Endodermal cell (in vitro differentiated cells): ENCODE measurements around the gene LSAMP. TPM values are rescaled to one million over a fixed set of nuclear protein-coding genes. Genes with fewer than 3 reads are reported as not detected.

ENCODE experiments used
- DNase-seq: peaks from one replicate; pipeline ENCODE4 v3.0.0-alpha.2; 2017
- H3K27ac ChIP-seq: 2 replicates; pipeline ENCODE4 v1.5.1; 2013; ENCODE audit warnings: mild to moderate bottlenecking, low read depth, low read length, moderate library complexity
- H3K27me3 ChIP-seq: 2 replicates; pipeline ENCODE4 v1.6.1; 2013; ENCODE audit warnings: mild to moderate bottlenecking, low read length, moderate library complexity; ENCODE audit not compliant: insufficient read depth, control insufficient read depth, poor library complexity, severe bottlenecking
- H3K36me3 ChIP-seq: 2 replicates; pipeline ENCODE4 v1.7.0; 2013; ENCODE audit warnings: mild to moderate bottlenecking, low read length, moderate library complexity; ENCODE audit not compliant: control insufficient read depth, insufficient read depth
- H3K4me1 ChIP-seq: one replicate; pipeline ENCODE4 v1.7.0; 2013; ENCODE audit warnings: low read length; ENCODE audit not compliant: control insufficient read depth, insufficient read depth
- H3K4me3 ChIP-seq: 2 replicates; pipeline ENCODE4 v1.5.1; 2013; ENCODE audit warnings: mild to moderate bottlenecking, low read length, moderate library complexity
- H3K9ac ChIP-seq: 2 replicates; pipeline ENCODE4 v1.6.1; 2013; ENCODE audit warnings: mild to moderate bottlenecking, low read length, moderate library complexity; ENCODE audit not compliant: poor library complexity, severe bottlenecking; ENCODE audit errors: extremely low read depth
- H3K9me3 ChIP-seq: 2 replicates; pipeline ENCODE4 v1.6.1; 2013; ENCODE audit warnings: mild to moderate bottlenecking, low read length, moderate library complexity; ENCODE audit not compliant: control insufficient read depth
- H3K27ac Mint-ChIP-seq: 2 replicates; pipeline ENCODE4 v1.8.0; 2020; ENCODE audit warnings: mixed read lengths
- H3K27me3 Mint-ChIP-seq: 2 replicates; pipeline ENCODE4 v1.8.0; 2021; ENCODE audit warnings: mild to moderate bottlenecking, mixed read lengths; ENCODE audit not compliant: insufficient read depth
- H3K36me3 Mint-ChIP-seq: 2 replicates; pipeline ENCODE4 v1.8.0; 2020; ENCODE audit warnings: low read depth, mixed read lengths
- H3K4me1 Mint-ChIP-seq: 2 replicates; pipeline ENCODE4 v1.8.0; 2020; ENCODE audit warnings: mixed read lengths
- H3K4me3 Mint-ChIP-seq: 2 replicates; pipeline ENCODE4 v1.8.0; 2020; ENCODE audit warnings: mild to moderate bottlenecking, moderate library complexity, mixed read lengths
- H3K9me3 Mint-ChIP-seq: 2 replicates; pipeline ENCODE4 v1.8.0; 2020; ENCODE audit warnings: mild to moderate bottlenecking, mixed read lengths
- CTCF ChIP-seq: fragments of 200-600 bp; sonication (generic); conservative IDR thresholded peaks from 2 replicates; pipeline ENCODE4 v1.5.0; 2021; ENCODE audit warnings: antibody characterized with exemption, mild to moderate bottlenecking
- WGBS, 2 experiments: methylation state at CpG; one replicate each; pipeline versions ENCODE4 v1.1.5 to v1.1.7; 2013; ENCODE audit warnings: missing lambda C conversion rate in 2 of 2, mixed read lengths in 1 of 2; ENCODE audit not compliant: insufficient coverage in 1 of 2, insufficient read length in 1 of 2; 5-methylcytosine and 5-hydroxymethylcytosine counted together
- total RNA-seq, 2 donors: library from RNA; stranded (reverse); fragmentation: NEBNext Ultra II Directional in 1 of 2; extraction: Animal tissue kit (Norgen Biotek cat#: 25700) in 1 of 2; gene quantifications; 2 replicates in 1 of 2; 3 replicates in 1 of 2; pipeline ENCODE4 v1.2.1, GENCODE V29; 2021

The LSAMP gene
- total RNA-seq, 2 donors from 2014 or later: 4.4 to 10.2 TPM

- Mint-ChIP-seq H3K36me3 (no peaks in the 10 kb centered on the region), H3K4me1 (peaks cover 55% of the 10 kb centered on the region), H3K27me3 (no peaks in the 10 kb centered on the region), H3K9me3 (no peaks in the 10 kb centered on the region), H3K27ac (peak overlapping the region; percentile 15), H3K4me3 (no peak overlapping the region)
- peak; percentile 64 for DNase-seq
- no peak overlapping the region for H3K9ac ChIP-seq
- H3K9me3 ChIP-seq: no peaks in the 10 kb centered on the region
- no peak for TF ChIP-seq CTCF
- H3K27me3 ChIP-seq: no peaks in the 10 kb centered on the region
- peaks cover 27% of the 10 kb centered on the region for H3K4me1 ChIP-seq
- peak overlapping the region; percentile 16 for H3K4me3 ChIP-seq
- no peaks in the 10 kb centered on the region for H3K36me3 ChIP-seq
- no peak overlapping the region for H3K27ac ChIP-seq
- WGBS, 2 experiments: 36 to 83% methylated on average over 1 to 2 of the region's 2 CpGs
Measured at GRCh38 chr3:115827495-115827894, 617.8 kb downstream of the LSAMP start.

GRCh38 chr3:115825046-115825445, 620.2 kb downstream of the LSAMP start:
- H3K27ac ChIP-seq: no peak overlapping the region
- no peak overlapping the region for H3K9ac ChIP-seq
- H3K36me3 Mint-ChIP-seq: no peaks in the 10 kb centered on the region
- H3K9me3 ChIP-seq: no peaks in the 10 kb centered on the region
- H3K4me1 ChIP-seq: peaks cover 27% of the 10 kb centered on the region
- no peak for TF ChIP-seq CTCF
- peaks cover 49% of the 10 kb centered on the region for H3K4me1 Mint-ChIP-seq
- 77 to 78% methylated on average over 1 to 2 of the region's 2 CpGs for WGBS, 2 experiments
- H3K9me3 Mint-ChIP-seq: no peaks in the 10 kb centered on the region
- H3K27ac Mint-ChIP-seq: peak overlapping the region; percentile 33
- H3K27me3 Mint-ChIP-seq: no peaks in the 10 kb centered on the region
- peak overlapping the region; percentile 34 for H3K4me3 ChIP-seq
- no peak for DNase-seq
- H3K36me3 ChIP-seq: no peaks in the 10 kb centered on the region
- no peaks in the 10 kb centered on the region for H3K27me3 ChIP-seq
- H3K4me3 Mint-ChIP-seq: no peak overlapping the region

- Histone ChIP-seq H3K27ac (no peak overlapping the region), H3K36me3 (no peaks in the 10 kb centered on the region), H3K9me3 (no peaks in the 10 kb centered on the region), H3K4me1 (peaks cover 16% of the 10 kb centered on the region), H3K27me3 (no peaks in the 10 kb centered on the region), H3K9ac (no peak overlapping the region), H3K4me3 (no peak overlapping the region)
- H3K27me3 Mint-ChIP-seq: no peaks in the 10 kb centered on the region
- DNase-seq: no peak
- no peak overlapping the region for H3K4me3 Mint-ChIP-seq
- no peaks in the 10 kb centered on the region for H3K36me3 Mint-ChIP-seq
- 94 to 100% methylated on average over 1 to 2 of the region's 2 CpGs for WGBS, 2 experiments
- peaks cover 39% of the 10 kb centered on the region for H3K4me1 Mint-ChIP-seq
- no peak for TF ChIP-seq CTCF
- no peaks in the 10 kb centered on the region for H3K9me3 Mint-ChIP-seq
- no peak overlapping the region for H3K27ac Mint-ChIP-seq
Measured at GRCh38 chr3:115823083-115823482, 622.2 kb downstream of the LSAMP start.
